Globus pallidus (tissue), 1 donor: ENCODE measurements around the gene ELMO1.
A peak's percentile ranks its signal among the peaks of the same experiment; 100 is the strongest.

ENCODE experiments used
- DNase-seq: peaks from one replicate; pipeline ENCODE4 v3.0.0-alpha.2; 2015; ENCODE audit warnings: low spot score

ELMO1 gene

DNA sequence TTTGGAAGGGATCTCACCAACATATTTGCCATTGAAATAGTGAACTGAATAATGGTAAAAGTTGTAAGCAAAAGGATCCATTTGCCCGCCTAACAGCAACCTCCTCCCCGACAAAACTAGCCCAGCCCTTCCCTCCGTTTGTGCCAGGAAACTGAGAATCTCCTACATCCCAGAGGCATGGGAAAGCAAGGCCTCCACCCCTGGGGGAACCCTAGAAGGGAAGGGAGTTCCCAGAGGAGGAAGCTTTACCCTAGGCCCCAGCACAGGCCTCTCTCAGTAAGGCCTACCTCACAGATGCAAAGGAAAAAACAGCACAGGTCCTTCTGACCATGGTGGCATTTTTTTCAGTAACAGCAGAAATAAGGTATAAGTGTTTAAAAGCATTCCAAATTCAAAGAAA lies 229.7 kb downstream of the ELMO1 start:
- no peak for DNase-seq

DNA sequence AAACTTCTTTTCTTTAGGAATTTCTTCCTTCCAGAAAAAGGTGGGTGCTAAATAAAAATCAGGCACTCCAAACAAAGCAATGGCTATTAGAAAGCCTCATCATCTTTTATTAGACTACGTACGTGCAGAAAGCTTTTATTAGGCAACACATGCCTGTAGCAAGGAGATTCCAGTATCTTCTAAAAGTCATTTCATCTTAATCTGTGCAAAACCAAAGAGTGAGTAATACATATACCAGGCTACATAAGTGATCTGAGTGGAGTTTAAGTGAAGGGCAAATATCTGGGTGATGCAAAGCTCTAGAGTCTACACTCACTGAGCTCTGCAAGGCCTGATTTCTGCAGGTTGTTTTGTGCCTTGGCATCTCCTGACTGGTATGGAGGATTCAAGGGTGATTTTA lies 231.7 kb downstream of the ELMO1 start:
- no peak for DNase-seq

DNA sequence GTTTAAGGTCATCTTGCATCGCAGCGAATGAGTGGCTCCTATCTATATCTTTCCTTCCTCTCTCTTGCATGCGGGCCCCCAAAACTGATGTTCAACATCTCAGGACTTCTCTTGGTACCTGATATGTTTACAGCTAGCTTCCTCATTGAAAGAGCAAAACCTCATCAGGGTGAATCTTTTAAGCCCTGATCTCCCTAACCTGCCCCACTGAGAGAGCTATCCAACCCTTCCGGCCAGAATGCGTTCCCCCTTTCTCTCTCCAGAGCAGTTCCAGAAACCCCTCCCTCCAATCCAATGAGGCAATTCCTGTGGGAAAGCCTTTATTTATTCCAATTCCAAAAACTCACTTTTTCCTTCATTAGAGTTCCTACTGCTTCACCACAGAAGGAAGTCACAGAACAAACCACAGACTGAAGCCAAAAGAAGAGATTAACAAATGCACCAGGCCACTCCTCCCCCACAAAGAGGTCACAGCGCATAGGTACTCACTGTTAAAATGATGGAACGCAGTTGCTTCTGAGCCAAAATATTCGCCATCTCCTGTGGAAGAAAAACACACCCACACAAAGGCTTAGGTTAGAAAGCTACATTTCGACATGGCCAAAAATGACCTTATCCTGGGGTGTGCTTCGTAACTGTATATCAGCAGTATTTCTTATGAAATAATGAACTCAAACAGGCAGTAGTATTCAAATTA lies 232.4 kb downstream of the ELMO1 start:
- no peak for DNase-seq

DNA sequence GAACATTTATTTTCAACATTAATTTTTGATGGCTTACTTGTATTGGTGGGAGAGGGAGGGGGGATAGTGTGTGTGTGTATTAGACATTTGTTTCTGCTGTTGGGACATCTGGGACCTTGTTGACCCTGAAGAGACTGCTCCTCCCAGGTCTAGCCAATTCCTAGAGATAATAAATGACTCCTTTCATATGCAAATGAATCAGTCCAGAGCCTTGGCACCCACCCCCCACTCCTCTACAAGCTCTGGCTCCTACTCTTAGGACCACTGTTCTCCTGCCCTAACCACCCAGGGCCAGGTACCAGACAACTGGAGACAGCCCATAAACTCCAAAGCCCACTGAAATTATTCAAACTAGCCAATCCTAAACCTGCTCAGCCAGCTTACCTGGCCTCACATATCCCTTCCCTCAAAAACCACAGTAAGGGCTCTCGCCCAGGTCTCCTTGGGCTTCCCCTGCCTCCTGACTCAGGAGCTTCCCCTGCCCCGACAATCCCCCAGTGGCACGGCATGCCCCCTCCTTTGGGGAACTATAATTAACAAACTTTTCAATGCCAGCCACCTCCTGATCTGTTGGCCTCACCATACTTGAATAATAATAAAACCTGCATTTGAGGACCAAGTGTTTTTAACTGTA lies 233.3 kb downstream of the ELMO1 start:
- no peak for DNase-seq

DNA sequence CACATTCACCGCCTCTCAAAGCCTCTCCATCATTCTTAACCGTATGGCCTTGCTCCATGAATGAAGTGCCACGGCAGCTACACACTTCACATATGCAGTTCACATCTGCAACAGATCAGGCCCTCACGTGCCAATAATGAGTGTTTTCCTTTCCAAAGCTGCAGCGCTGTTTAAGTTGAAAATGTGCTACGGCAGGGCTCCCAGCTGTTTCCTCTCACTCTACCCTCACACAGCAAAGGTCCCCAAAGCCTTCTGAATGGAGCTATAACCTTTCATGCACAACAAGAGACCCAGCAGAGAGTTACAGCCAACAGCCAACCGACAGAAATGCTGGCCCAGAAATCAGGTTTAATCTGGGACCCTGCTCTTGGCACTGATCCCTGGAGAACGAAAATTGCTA lies 236.1 kb downstream of the ELMO1 start:
- no peak for DNase-seq

DNA sequence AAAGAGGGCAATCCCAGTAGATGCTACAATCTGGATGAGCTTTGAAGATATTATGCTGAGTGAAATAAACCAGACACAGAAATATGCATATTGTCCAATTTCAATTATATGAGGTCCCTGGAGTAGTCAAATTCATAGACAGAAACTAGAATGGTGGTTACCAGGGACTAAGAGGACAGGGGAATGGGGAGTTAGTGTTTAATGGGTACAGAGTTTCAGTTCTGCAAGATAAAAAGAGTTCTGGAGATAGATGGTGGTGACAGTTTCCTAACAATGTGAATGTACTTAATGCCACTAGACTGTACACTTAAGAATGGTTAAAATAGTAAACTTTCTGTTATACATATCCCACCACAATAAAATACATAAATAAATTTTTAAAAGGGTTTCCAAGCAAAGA lies 236.6 kb downstream of the ELMO1 start:
- no peak for DNase-seq

DNA sequence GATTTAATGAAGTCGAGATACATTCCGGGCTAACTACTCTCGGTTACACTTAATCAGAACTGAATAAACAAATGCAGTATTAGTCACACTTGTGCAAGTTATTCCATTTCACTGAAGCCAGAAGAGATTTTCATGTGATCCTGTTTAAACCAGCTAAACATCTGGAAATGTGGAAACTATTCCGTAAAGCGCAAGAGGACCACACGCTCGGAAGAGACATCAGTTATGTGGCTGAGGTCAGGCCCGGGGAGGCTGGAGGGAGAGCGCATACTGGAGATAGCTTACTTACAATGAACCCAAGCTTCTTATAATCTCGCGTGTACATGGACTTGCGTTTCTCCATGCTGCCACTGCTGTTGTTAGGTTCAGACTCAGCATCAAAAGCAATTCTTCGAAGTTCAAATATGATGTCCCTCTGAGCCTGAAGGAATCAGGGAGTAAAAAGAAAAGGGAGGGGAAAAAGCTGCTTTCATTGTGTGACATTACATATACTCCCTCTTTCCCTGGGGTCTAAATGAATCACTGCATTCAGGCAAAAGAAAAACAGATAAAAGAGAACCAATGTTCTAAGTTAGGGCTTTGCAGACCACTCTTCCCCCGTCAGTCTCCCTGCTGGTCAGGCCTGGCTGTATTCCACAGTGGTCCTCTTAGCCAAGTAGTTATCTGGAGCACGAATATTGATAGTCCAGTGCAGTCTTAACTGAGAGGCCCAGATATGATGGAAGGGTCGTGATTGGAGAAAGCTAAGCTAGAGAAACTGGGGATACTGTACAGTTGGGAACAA lies 237.4 kb downstream of the ELMO1 start:
- peak; percentile 73 for DNase-seq

DNA sequence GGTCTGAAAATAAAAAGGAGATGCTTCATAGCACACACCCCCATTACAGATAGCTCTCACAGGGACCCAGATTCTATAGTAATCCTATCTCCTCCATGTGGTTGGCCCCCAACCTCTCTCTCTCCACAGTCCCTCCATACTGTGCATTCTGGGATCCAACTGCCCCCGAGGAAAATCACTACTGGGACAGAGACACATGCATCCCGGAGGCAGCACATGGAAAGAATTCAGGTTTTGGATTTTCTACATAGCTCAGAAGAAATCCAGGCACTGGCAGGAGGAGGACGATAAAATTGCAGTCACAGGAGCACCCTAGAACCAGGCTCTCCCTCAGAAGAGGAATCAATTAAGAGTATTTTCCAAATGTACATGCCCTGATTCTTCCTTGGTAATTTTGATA lies 239.5 kb downstream of the ELMO1 start:
- DNase-seq: no peak

DNA sequence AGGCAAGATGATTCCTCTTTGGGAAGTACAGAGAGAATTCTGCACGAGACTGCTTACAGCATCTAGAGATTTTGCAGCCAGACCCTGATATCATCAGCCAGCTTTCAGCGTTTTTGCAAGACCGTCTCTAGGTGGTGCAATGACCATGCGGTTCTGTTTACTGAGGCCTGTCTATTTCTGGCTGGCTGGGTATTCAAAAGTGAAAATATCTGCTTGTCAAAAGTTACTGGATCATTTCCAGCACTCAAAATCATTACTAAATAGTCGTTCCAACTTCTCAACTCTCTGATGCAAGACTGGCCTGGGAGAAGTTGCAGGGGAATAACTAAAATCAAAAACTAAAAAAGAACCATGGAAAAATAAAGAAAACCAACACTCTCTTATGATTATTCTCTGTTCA lies 240.1 kb downstream of the ELMO1 start:
- DNase-seq: peak; percentile 95

DNA sequence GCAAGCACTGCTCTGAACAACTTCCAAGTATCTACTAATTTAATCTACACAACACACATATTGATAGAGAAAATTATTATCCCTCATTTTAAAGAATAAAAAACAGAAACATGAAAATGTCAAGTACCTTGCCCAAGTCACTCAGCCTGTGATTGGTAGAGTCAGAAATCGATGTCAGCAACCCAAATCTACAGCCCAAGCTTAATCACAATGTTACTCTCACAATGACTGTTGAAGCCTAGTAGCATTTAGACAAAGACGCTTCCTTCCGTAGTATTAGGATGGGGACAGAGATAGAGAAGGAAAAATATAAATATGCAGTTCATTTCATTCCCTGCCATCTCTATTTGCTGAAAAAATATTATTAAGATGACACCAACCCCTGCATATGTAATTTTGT lies 242.5 kb downstream of the ELMO1 start:
- DNase-seq: no peak

DNA sequence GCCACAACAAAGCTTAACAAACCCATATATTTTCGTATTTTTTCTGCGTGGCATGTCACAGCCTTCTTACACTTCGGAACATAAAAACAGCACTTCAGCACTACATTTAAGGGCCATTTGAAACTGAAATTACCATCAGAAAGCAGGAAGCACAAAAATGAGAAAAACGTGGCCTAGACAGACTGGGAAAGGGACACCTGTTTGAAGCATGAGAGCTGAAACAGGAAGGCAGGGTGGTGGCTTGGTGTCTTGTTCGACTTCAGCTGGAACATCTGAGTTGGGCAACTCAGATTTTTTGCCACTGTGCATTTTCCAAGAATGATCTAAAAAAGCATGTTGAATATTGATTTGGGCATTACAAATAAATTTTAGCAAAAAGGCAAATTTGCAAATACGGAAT lies 243.2 kb downstream of the ELMO1 start:
- DNase-seq: no peak

DNA sequence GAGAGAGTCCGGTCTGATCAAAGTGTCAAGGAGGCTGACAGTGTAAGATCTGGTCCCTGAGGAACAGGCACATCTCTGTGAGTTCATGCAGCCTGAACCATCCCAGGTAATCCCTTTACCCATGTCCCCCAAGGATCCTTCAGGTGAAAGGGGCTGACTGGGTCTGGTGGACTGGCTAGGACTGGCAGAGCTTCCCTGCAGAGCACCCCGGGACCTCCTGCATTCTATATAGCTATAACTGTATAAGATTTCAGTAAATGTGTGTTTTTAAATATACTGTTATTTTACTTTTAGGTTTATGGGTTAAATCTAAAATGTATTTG lies 246.8 kb downstream of the ELMO1 start:
- no peak for DNase-seq

DNA sequence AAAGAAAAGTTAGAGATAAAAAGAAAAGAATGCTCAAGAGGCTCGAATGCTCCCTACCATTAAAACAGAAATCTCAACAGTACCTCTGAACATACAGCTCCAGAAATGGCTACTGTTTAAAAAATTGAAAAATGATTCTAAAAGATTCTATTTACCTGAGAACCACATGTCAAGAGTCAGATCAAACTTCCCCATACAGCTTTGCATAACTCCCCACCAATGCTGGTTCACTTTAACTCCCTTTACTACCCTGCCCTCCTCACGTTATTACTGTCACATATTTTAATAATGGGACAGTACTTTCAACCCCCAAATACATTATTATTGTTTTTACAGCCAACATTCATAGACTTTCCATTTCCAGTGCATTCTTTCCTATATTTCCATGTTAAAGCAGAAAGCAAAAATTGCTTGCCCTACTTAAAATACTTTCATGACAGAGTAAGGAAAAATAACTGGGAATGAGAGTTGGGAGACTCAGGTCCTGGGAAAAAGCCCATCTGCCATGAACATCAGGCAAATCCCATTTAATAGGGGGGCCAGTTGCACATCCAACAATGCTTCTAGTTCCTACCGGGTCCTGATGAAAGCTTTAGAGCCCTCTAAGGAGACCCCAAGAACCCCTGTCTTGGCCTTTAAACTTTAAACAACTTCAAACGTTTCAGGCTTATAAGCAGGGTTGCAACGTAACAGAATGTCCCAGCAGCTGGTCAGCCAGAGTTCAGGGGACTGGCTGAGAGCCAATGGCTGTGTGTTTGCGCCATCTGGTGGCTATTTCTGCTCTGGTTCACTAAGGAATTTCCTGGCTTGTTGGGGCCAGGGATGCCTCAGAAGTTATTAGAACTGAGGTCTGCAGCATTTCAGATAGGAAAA lies 247.4 kb downstream of the ELMO1 start:
- DNase-seq: peak; percentile 87

DNA sequence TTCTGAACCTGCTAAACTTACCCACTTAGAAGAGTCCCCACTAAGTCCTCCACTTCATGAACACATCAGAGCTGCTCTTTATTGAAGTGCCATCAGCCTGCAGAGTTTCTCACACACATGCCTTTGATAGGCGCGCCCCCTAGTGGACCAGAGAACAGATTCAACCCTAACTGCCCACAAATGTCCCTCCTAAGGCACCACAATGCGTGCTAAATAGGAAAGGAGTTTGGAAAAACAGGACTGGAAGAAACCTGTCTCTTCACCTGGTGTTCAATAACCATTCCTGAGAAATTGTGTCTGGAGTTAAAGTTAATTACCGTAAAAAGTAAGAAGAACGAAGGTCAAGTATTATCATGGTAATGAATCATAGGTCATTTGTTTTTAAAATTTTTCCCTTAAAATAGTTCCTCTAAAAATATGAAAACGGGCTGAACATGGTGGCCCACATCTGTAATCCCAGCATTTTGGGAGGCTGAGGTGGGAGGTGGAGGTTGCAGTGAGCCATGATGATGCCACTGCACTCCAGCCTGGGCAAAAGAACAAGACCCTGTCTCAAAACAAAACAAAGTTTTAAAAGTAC lies 249.7 kb downstream of the ELMO1 start:
- DNase-seq: peak; percentile 86

DNA sequence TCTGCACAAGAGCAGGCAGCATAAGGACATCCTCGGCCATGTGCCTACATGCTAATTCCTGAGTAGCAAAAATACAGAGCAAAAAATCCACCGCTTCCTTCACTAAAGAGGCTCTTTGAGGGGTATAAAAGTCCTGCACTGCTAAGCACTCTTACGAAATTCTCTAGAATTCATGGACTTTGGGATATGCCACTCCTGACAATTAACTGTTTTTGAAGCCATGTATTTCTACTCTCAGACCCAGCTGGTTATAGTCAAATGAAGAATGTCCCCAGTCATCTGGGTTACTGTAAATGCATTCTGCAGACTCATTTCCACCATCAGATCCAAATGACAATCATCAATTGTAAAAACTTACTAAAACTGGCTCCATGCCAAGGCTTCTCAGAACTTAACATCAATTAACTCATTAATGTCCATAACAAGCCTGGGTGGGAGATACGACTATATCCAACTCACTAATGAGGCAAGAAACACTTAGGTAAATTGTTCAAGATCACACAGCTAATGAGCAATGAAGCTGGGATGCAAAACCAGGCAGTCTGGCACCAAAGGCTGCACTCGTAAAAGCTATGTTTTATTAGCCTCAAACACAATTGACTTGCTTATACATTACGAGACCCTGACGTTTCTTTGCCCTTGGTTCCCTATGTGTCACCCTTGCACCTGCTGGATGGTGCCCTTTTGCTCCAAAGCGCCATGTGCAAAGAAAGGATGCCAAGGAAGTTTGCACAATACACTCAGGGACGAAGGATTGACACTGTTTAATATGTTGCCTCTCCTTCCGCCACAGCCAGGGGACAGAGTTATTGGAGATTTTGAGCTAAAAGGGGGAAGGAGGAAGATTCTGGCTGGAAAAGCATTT lies 250.4 kb downstream of the ELMO1 start:
- no peak for DNase-seq

DNA sequence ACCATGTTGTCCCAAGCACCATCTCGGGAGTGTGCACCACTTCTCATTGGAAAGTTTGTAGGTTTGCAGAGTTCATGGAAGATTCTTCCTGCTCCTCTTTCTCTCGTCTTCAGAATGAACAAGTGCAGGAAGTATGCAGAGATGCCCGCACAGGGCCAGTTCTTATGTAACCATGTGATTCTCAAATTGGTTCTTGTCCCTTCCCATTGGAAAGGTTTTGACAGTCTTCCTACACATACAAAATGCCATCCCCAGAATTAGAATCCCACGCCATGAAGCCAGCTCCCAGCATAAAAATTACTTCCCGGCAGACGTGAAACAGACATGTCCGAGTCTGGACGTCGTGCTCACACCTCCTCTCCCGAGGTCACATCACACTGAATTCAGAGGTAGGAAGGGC lies 251.6 kb downstream of the ELMO1 start:
- no peak for DNase-seq

DNA sequence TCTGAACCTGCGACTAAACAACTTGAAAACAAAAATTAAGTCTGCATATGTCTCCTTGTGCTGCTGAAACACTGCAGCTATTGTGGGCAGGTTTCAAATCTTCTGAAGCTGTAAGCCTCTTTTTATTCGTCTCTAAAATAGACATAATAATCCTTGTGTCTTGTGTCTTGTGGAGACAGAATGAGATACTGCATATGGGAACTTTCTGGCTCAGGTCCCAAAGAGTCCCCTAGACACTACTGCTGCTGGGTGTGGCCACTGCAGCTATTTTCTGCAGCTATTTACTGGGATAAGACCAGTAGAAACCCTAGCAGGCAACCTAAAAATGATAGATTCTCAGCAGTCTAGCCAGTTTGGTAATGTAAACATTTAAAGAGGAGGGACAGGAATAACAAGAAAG lies 252.0 kb downstream of the ELMO1 start:
- no peak for DNase-seq

DNA sequence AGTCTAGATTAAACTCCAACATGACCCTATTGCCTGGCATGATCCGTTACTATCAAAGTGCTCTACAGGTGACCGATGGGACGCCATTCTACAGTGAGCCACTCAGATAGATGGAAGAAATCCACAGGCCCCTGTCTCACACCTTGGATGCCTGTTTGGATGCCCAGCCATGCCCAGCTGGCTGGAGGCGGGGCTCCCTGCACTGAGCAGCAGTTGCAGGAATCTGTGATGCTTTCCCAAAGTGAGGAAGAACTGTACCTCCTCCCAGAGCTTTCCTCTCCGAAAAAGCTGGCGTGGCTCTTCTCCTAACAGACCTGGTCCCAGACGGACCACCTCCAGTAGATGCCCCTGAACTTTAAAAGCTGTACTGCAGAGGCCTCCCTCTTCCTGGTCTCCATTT lies 253.3 kb downstream of the ELMO1 start:
- no peak for DNase-seq

DNA sequence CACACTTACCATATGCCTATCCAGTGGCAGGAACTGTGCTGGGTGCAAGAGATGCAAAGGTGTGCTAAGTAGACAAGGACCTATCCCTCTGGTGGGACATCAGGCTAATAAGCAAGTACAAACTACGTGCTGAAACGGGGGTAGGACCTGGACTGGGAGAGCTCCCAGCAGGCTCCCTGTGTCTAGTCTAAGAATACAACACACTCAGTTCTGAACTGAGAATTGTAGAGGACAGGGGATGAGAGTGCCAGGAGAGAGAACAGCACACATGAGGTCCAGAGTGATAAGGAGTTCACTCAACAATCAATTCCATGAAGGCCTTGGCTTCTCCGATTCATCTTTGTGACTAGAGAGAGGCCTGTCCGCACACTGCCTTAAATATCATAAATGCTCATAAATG lies 253.7 kb downstream of the ELMO1 start:
- DNase-seq: no peak

DNA sequence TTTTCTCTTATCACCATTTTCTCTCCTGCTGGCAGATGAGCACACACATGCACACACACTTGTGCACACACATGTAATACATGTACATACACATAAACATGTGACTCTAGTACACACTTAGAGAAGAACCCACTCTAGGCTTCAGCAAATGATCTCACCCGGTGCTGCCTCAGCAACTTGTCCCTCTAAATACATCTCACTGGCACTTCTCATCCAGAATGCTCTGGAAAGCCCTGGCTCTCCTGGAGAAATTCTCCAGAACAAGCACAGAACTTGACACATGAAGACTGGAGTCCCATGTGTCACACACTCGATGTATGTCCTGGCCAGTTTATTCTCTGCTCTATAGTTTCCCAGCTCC lies 254.9 kb downstream of the ELMO1 start:
- no peak for DNase-seq

DNA sequence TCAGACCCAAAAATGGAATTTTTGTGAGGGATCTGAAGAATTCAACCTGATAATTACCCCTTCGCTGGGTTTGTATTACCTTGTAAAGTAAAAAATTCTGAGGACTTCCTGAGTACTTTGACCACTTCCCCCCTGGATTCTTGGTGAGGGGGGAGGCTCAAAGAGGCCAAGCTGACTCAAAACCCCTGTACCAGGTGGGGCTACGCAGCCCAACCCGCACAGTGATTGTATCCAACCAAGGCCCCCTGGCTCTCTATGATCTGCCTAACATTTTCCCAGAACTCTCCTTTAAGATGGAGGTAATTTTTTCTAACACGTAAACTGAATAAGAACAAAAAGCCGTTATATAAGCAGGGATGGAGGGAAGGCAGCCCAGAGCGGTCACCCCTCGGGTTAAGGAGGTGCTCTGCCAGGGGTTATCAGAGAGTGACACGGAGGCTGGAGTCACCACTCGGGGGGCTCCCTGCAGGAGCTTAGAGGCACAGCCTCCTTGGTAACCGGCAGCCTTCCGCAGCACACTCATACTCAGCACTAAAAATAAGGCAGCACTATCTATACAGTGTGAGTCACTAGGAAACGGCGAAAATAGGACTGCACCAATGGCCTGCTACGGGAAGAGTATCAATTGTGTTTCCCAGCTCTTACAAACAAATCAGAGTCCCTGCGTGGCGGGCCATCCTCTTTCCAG lies 255.4 kb downstream of the ELMO1 start:
- no peak for DNase-seq
